Measurements from ENCODE around the gene CSTF2.

GRCh38 chrX:100798484-100799214 lies 21.5 kb upstream of the CSTF2 start:
- TF ChIP-seq POLR2A (IDR thresholded peaks at IDR 0.05; ENCODE audit: low read length) (no peak), GATA1 (IDR thresholded peaks at IDR 0.05; ENCODE audit: low read depth, low read length) (no peak)
